ES-I3 (cell line): Measurements from ENCODE around the gene ZNF771.

ENCODE experiments used
- H3K36me3 ChIP-seq: 2 replicates; pipeline ENCODE4 v1.6.1; 2013; ENCODE audit warnings: mild to moderate bottlenecking, low read length, control low read depth, moderate library complexity; ENCODE audit not compliant: insufficient read depth
- H3K4me1 ChIP-seq: 2 replicates; pipeline ENCODE4 v1.6.1; 2013; ENCODE audit warnings: mild to moderate bottlenecking, control low read depth, low read length; ENCODE audit not compliant: insufficient read depth
- H3K9ac ChIP-seq: 2 replicates; pipeline ENCODE4 v1.6.1; 2013; ENCODE audit warnings: low read depth, mild to moderate bottlenecking, low read length, moderate library complexity
- H3K9me3 ChIP-seq: 2 replicates; pipeline ENCODE4 v1.6.1; 2013; ENCODE audit warnings: mild to moderate bottlenecking, low read length, moderate library complexity; ENCODE audit not compliant: control insufficient read depth, insufficient read depth

Gene ZNF771

DNA sequence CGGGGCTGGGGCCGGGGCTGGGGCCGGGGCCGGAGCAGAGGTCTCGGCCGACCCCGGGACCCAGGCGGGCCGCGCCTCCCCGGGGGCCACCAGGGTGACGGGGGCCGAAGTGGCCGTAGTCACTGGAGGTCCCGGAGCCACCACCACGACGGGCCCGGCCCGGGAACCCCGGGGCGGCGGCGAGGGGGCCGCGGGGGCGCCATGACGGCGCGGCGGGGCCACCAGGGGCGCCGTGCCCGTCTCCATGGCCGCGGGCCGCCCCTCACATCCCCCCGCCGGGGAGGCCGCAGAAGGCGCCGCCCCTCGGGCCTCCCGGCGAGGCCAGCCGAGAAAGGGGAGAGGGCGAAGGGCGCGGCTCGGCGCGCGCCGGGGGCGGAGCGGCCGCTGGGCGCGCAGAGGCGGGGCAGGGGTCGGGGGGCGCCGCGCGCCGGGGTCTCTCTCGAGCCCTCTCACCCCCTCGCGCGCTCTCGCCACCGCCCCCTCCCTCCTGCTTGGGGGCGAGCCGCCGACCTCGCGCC is 37.4 kb upstream of the ZNF771 start:
- H3K9me3 ChIP-seq, result no peaks in the 10 kb centered on the region
- H3K4me1 ChIP-seq, result peaks cover 8% of the 10 kb centered on the region; the same call in 1 of the 2 replicates
- peak overlapping the region; percentile 58; the same call in 1 of the 2 replicates for H3K9ac ChIP-seq
- H3K36me3 ChIP-seq, result no peaks in the 10 kb centered on the region; the same call in 1 of the 2 replicates

DNA sequence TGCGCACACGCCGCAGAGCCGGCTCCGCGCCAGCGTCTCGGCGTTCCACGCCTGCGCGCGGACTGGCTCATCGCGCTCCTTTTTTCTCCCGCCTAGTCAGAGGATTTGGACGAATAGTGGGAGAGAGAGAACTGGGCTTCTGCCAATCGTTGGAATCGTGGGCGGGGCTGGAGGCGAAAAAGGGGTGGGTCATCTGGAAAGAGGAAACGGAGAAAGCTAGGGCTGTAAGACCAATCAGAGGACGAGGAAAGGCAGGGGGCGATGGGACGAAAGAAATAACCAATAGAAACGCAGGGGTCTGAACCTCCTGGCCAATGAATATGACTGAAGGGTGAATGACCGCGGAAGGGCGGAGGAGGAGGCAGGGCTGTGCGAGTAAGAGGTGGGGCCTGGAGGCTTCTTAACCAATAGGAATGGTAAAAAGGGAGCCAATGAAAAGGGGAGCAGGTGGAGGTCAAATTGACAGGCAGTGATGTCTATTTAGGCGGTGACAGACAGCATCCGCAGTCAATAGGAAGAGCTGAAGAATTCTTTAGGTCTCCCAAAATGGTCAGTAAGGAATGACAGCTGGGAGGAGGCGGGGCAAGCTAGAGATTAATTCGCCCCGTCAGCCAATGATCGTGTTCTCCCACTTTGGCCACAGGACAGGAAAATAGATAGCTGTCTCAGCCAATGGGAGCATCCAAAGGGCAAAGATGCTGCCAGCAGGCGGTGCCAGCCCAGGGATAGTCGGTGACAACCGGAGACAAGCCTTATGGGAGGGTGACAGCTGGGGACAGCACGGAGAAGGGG is 36.8 kb upstream of the ZNF771 start, which contains the start of gene TBC1D10B:
Gene TBC1D10B (minus strand): TSS at position 39 of the 792 bp plus-strand sequence. CDS start 311 bp downstream, outside the sequence.
- H3K36me3 ChIP-seq, result no peaks in the 10 kb centered on the region; the same call in 1 of the 2 replicates
- H3K9ac ChIP-seq, result peak within 1 kb of the TSS; percentile 58; the same call in 1 of the 2 replicates
- H3K4me1 ChIP-seq, result peaks cover 8% of the 10 kb centered on the region; the same call in 1 of the 2 replicates

DNA sequence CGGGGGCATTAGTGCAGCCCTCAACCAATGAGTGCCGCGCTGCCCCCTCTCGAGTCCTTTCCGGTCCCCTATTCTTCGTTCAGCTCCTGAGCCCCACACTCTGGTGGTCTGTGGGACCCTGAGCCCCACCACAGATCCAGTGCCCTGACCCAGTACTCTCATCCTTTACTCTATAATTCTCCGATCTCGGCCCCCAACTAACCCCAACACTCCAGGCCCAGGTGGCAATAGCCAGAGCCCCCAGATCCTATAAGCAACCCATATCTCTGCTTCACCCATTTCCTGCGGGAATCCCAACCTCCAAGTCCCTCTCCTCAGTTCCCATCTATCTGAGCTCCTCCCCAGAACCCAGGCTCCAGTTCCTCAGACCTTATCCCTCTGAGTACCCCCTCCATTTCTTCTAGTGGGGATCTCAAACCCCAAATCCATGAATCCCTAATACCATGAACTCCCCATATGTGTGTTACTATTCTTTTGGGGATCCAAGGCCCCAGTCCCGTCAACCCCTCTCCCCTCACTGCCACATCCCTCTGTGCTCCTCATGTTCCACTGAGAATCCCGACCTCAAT is 36.1 kb upstream of the ZNF771 start:
- H3K9ac ChIP-seq, result peak overlapping the region; percentile 42
- no peaks in the 10 kb centered on the region for H3K9me3 ChIP-seq
- no peaks in the 10 kb centered on the region; the same call in 1 of the 2 replicates for H3K36me3 ChIP-seq
- peaks cover 8% of the 10 kb centered on the region; the same call in 1 of the 2 replicates for H3K4me1 ChIP-seq

More for the DNA sequence above, 36.8 kb upstream of the ZNF771 start, which contains the start of gene TBC1D10B:
- no peaks in the 10 kb centered on the region for H3K9me3 ChIP-seq

GRCh38 chr16:30372038-30372712 is 35.2 kb upstream of the ZNF771 start:
- Histone ChIP-seq H3K9ac (no peak overlapping the region), H3K36me3 (no peaks in the 10 kb centered on the region), H3K4me1 (peaks cover 8% of the 10 kb centered on the region; the same call in 1 of the 2 replicates), H3K9me3 (no peaks in the 10 kb centered on the region)

DNA sequence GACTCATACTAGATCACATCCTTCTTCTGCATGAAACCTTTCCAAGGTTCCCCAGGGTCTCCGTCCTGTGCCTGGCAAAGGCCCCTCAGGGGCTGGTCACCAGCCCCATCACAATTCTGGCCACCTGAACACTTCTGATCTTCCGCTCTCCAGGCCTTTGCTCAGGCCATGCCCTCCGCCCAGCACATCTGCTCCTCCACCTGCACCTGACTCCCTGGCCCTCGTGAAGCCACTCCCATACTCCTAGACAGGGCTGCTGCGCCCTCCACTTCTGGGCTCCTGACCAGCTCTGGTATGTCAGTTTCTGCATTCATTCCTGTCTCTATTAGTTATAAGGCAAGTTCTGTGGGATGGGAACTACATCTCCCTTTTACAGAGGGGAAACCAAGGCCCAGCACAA is 34.7 kb upstream of the ZNF771 start:
- Histone ChIP-seq H3K9me3 (no peaks in the 10 kb centered on the region), H3K36me3 (no peaks in the 10 kb centered on the region), H3K9ac (no peak overlapping the region), H3K4me1 (peaks cover 6% of the 10 kb centered on the region; the same call in 1 of the 2 replicates)

GRCh38 chr16:30374538-30374937 is 32.9 kb upstream of the ZNF771 start, which contains the start of gene MYL11:
Gene MYL11, plus strand, starts transcription at chr16:30374802. Its CDS starts 56 bp downstream, at chr16:30374858.
- Histone ChIP-seq H3K4me1 (peaks cover 4% of the 10 kb centered on the region; the same call in 1 of the 2 replicates), H3K9me3 (no peaks in the 10 kb centered on the region), H3K36me3 (no peaks in the 10 kb centered on the region), H3K9ac (no peak within 1 kb of the TSS)

DNA sequence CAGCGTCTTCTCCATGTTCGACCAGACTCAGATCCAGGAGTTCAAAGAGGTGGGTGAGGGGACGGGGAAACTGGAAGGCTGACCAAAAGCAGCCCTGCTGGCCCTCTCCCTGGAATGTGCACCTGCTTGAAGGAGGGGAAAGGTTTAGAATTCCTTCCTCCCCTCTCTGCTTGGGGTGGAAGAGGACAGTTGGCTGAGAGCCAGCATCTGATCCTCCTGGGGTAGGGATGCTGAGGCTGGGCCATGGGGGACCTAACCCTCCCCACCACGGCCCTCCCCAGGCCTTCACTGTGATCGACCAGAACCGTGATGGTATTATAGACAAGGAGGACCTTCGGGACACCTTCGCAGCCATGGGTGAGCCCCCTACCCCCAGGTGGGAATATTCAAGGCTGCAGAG is 31.5 kb upstream of the ZNF771 start:
- H3K9me3 ChIP-seq, result no peaks in the 10 kb centered on the region
- H3K9ac ChIP-seq, result no peak overlapping the region
- peaks cover 4% of the 10 kb centered on the region; the same call in 1 of the 2 replicates for H3K4me1 ChIP-seq
- no peaks in the 10 kb centered on the region for H3K36me3 ChIP-seq

GRCh38 chr16:30376461-30376902 is 30.9 kb upstream of the ZNF771 start:
- H3K9me3 ChIP-seq, result no peaks in the 10 kb centered on the region
- peaks cover 5% of the 10 kb centered on the region for H3K4me1 ChIP-seq
- no peak overlapping the region for H3K9ac ChIP-seq
- no peaks in the 10 kb centered on the region for H3K36me3 ChIP-seq

DNA sequence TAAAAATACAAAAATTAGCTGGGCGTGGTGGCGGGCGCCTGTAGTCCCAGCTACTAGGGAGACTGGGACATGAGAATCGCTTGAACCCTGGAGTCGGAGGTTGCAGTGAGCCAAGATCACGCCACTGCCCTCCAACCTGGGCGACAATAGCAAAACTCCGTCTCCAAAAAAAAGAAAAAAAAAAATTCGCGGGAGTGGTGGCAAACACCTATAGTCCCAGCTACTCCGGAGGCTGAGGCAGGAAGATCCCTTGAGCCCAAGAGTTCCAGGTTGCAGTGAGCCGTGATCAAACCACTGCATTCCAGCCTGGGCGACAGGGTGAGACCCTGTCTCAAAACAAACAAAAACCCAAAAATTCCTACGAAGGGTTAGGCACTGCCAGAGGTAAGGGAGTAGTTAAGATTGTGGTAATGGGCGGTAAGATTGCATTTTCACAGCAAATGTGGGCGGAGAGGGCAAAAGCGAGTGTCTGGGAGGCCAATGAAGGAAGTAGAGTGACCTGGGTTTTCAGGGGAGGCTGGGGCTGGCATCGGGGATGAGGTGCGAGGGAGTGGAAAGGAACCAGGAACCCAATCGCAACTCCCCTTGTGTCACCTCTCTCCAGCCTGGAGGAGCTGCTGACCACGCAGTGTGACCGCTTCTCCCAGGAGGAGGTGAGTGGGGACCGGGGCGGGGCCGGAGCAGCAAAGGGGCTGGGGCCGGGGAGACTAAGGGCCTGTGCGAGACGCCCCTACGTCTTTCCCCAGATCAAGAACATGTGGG is 30.2 kb upstream of the ZNF771 start:
- Histone ChIP-seq H3K9ac (peak overlapping the region; percentile 96), H3K9me3 (no peaks in the 10 kb centered on the region), H3K36me3 (no peaks in the 10 kb centered on the region), H3K4me1 (peaks cover 7% of the 10 kb centered on the region)

GRCh38 chr16:30377812-30378235 is 29.6 kb upstream of the ZNF771 start:
- no peaks in the 10 kb centered on the region for H3K9me3 ChIP-seq
- peak overlapping the region; percentile 96 for H3K9ac ChIP-seq
- H3K36me3 ChIP-seq, result no peaks in the 10 kb centered on the region
- peaks cover 7% of the 10 kb centered on the region for H3K4me1 ChIP-seq

- H3K9me3 ChIP-seq, result no peaks in the 10 kb centered on the region
- peaks cover 7% of the 10 kb centered on the region for H3K4me1 ChIP-seq
- H3K9ac ChIP-seq, result peak overlapping the region; percentile 96
- no peaks in the 10 kb centered on the region for H3K36me3 ChIP-seq
Measured at GRCh38 chr16:30378236-30379157, 28.9 kb upstream of the ZNF771 start.

DNA sequence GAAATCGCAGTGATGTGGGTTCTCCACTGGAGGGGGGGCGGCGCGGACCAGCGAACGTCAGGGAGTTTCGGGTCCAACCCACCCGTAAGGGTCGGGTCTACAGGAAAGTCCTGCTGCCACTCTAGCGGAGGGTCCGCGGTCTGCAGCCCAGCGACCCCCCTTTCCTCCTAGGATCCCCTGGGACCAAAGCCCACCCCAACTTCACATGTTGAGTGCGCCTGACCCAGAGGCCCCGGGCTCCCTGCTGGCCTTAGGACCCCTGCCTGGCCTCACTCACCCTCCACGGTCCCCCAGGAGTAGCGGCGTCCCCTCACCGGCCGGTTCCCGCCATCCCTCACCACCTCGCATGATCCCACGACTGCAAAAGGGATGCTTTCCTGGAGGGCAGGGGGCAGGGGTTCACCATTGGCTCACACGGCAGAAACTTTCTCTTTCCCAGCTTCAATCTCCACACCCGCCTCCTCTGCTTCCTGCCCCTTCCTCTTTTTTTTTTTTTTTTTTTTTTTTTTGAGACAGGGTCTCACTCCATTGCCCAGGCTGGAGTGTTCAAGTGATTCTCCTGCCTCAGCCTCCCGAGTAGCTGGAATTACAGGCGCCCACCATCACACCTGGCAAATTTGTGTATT is 28.1 kb upstream of the ZNF771 start:
- Histone ChIP-seq H3K36me3 (no peaks in the 10 kb centered on the region), H3K9ac (peak overlapping the region; percentile 43), H3K4me1 (peaks cover 7% of the 10 kb centered on the region), H3K9me3 (no peaks in the 10 kb centered on the region)
